Kasumi-1 (cell line): ENCODE data around the gene STARD3.

Experiments used
- DNase-seq, 2 experiments: peaks; one replicate each; lab custom pipeline; 2025; lab: John Stamatoyannopoulos, UW

STARD3 gene

DNA sequence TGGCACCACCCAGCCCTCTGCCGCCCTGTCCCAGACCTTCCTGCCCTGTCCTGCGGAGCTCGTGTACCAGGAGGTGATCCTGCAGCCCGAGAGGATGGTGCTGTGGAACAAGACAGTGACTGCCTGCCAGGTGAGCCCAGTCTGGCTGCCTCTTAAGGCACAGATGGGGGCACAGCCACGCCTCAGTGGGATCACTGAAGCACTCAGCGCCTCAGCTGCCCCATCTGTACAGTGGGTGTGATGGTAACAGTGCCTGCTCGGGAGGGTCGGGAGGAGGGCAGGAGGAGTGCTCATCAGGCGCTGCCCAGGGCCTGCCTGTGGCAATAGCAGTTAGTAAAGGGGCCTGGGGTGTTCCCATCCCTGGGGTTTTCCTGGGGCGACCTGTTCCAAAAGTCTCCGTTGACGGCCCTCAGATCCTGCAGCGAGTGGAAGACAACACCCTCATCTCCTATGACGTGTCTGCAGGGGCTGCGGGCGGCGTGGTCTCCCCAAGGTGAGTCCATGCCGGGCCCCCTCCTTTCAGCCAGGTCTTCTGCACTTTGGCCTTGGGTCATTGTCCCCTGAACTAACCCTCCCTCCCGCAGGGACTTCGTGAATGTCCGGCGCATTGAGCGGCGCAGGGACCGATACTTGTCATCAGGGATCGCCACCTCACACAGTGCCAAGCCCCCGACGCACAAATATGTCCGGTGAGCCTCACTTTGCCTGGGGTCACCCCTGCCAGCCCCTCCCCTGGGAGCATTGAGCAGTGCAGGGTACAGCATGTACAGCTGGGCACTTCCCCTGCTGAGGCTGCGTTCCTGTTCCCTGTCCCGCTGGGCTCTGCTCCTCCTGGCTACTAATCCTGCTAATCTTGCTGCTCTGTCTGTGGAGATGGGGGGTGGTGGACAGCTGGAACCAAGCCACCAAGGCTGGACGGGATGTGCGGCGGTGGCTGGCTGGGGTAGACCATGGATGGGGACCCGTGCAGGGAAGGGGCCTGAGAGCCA is 23.7 kb downstream of the STARD3 start:
- DNase-seq, result no peak

DNA sequence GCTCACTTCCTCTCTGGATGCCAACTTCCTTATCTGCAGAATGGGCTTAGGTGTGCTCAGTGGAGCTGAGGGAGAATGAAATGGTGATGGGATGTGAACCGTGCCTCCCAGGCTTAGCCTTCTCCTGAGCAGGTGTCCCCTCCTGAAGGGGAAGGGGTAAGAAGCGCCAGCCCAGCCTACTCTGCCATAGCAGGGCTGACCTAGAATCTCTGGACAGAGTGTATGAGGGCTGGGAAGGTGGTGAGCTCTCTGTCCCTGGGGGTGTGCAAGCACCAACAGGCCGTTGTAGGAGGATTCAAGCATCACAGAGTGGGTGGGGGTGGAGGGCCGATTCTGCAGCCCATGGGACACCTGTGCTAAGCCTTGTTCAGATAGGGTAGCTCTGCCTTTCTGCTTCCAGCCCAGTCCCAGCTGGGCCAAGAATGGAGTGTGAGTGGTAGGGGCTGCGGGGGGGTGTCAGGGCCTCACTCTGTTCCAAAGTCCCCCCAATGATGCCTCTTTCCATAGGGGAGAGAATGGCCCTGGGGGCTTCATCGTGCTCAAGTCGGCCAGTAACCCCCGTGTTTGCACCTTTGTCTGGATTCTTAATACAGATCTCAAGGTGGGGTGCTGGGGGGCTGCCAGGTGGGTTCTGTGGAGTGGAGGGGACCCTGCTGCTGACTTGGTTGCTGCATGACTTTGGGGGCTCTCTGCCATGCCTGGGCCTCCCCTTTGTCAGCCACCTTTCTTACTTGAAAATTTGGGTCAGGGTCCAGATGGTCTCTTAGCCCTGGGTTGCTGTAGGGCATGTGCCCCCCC is 25.0 kb downstream of the STARD3 start:
- DNase-seq, result no peak

DNA sequence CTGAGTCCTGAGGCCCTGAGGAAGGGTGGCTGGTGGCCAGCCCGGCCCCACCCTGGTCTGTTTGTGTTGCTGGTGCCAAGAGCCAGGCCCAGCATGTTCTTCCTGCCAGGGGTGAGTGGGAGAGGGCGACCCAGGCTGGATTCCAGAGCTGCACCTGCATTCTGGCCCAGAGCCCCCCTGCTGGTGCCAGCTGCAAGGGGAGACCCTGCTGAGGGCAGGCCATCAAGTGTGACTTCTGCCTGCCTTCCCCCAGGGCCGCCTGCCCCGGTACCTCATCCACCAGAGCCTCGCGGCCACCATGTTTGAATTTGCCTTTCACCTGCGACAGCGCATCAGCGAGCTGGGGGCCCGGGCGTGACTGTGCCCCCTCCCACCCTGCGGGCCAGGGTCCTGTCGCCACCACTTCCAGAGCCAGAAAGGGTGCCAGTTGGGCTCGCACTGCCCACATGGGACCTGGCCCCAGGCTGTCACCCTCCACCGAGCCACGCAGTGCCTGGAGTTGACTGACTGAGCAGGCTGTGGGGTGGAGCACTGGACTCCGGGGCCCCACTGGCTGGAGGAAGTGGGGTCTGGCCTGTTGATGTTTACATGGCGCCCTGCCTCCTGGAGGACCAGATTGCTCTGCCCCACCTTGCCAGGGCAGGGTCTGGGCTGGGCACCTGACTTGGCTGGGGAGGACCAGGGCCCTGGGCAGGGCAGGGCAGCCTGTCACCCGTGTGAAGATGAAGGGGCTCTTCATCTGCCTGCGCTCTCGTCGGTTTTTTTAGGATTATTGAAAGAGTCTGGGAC is 25.8 kb downstream of the STARD3 start:
- no peak for DNase-seq

DNA sequence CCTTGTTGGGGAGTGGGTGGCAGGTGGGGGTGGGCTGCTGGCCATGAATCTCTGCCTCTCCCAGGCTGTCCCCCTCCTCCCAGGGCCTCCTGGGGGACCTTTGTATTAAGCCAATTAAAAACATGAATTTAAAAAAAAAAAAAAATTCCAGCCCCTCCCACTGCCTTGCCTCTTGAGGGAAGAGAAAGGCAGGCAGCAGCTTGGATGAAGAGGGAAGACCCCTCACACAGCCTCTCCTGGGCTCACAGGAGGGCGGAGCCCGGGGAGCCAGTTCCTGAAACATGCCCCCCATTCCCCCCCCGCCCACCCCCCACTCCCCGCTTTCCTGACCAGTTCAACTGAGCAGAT is 26.4 kb downstream of the STARD3 start:
- DNase-seq, result no peak

DNA sequence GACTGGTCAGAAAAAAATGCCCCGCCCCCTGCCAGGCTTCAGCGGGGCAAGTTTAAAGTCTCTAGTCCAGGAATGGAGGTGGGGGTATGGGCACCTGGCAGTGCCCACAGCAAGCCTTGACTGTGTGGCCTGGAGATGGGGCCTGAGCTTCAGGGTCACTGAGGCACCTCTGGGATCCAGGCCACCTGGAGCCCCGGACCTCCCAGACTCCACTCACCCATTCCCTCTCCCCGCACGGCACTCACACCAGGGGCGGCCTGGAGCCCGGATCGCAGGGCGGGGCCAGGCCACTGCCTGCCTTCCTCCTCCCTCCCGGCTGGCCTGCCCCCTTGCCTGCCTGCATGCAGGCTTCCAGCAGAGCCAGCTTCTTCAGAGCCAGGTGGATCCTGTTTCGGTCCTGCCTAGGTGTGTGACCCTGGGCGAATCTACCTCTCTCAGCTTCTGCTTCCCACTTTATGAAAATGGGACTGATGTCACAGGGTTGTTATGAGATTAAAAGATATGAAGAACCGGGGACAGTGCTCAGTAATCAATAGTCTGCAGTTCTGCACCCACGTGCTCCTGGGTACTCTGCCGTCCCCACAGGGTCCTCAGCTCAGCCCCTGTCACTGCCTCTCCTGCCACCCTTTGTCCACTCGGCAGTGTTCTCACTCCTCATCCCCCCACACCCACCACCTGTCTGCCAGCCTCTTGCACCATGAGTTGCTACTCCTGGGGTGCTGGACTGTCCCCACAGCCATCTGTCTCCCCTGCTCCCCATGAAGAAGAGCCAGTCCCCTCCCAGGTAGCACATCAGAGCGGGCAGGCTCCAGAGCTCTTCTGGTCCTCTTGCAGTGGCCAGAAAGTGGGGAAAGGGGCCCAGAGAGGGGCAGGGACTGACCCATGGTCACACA is 27.0 kb downstream of the STARD3 start:
- DNase-seq, result no peak

DNA sequence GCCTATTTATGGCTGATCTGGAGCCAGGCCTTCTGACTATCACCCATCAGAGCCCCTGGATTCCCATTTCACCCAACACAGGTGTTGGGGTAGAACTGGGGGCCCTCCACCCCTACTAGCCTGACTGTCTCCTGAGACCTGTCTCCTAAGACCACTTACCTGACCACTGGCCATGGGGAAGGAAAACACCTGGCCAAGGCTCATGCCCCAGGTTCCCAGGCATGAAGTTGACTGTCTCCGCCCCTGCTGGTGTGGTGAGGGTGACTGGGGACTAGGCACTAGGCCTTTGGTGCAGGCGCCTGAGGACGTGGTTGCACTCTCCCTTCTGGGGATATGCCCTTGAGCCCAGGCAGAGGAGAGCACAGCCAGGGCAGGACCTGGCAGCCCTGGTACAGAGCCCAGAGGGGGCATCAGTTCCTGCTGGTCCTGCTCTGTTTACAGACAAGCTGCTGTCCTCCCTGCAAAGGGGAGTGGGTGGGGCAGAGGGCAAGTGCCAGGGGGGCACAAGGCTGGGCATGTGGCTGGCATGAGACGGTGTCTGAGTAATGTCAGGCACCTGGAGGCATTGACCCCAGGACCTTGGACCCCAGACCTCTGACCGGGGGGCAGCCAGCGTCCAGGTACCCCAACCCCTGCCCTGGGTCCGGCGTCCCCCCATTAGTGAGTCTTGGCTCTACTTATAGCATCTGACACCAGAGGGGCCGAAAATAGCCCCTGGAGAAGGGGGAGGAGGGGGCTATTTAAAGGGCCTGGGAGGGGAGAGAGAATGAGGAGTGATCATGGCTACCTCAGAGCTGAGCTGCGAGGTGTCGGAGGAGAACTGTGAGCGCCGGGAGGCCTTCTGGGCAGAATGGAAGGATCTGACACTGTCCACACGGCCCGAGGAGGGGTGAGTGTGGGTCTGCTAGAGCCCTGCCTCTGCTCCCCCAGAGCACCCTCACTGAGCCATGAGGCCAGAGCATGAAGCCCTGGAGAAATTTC is 27.9 kb downstream of the STARD3 start, which contains the start of gene TCAP:
TCAP (plus strand) TSS at position 769 of the 981 bp plus-strand sequence; CDS start at position 780, 11 bp downstream.
- no peak for DNase-seq

DNA sequence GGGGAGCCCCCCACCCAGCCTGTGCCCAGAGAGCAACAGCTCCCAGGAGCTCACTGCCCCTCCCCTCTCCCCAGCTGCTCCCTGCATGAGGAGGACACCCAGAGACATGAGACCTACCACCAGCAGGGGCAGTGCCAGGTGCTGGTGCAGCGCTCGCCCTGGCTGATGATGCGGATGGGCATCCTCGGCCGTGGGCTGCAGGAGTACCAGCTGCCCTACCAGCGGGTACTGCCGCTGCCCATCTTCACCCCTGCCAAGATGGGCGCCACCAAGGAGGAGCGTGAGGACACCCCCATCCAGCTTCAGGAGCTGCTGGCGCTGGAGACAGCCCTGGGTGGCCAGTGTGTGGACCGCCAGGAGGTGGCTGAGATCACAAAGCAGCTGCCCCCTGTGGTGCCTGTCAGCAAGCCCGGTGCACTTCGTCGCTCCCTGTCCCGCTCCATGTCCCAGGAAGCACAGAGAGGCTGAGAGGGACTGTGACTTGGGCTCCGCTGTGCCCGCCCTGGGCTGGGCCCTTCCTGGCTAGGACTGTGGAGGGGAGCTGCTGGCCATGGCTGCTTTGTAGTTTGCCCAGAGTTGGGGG is 28.8 kb downstream of the STARD3 start:
- no peak for DNase-seq

DNA sequence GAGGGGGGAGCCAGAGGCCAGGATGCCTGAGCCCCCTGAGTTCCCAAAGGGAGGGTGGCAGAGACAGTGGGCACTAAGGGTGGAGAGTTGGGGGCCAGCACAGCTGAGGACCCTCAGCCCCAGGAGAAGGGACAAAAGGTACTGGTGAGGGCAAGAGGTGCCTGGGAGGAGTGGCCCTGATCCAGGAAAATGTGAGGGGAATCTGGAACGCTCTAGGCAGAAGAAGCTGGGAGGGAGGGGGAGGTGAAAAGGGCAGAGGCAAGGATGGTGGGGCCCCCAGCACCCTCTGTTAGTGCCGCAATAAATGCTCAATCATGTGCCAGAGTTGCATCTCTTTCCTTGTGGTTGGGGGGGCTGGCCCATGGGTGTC is 29.3 kb downstream of the STARD3 start:
- DNase-seq, result no peak

DNA sequence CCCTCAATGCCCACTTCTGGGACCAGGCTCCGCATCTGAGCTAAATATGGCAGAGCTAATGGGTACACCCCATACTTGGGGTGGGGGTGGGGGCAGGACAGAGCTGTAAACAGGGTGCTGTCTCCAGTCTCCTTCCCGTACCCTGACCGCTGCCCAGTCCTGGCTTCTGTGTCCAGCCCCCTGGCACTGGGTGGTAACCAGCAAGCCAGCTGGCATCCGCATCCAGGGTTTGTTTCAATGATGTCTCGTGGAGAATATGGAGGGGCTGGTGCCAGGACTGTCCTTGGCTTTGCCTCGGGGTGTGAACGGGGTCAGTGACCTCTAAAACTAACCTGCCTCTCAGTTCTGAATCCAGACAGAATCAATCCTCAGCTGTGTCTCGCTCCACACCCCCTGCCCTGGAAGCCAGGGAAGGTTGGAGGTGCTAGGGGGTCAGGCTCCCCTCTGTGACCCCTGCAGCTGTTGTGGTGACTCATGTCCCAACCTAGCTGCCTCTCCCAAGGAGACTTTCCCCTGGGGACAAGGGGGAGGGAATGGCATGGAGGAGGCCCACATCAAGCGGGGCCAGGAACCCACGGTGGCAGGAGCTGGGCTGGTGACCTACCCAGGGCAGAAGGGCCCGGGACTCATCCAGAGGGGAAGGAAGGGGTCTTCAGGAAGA is 29.8 kb downstream of the STARD3 start:
- DNase-seq, result no peak

DNA sequence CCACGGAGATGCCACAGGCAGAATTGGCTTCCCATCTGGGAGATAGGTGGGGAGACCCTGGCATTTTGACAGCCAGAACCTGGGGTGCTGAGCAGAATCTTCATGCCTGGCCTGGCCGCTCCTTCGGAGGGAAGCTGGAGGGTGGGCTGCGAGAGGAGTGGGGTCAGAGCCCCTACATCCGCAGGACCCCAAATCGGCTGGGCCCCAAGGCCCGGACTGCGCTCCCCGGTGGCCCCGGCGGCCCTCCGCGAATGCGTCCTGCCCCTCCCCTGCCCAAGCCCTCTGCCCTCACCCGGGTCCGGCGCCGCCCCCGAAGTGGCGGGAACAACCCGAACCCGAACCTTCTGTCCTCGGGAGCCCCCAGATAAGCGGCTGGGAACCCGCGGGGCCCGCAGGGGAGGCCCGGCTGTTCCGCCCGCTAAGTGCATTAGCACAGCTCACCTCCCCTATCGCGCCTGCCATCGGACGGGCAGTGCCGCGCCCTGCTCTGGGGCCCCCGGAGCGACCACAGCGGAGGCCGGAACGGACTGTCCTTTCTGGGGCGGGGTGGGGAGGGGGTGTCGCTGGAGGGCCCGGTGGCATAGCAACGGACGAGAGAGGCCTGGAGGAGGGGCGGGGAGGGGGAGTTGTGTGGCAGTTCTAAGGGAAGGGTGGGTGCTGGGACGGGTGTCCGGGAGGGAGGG is 30.5 kb downstream of the STARD3 start:
- DNase-seq, result no peak

DNA sequence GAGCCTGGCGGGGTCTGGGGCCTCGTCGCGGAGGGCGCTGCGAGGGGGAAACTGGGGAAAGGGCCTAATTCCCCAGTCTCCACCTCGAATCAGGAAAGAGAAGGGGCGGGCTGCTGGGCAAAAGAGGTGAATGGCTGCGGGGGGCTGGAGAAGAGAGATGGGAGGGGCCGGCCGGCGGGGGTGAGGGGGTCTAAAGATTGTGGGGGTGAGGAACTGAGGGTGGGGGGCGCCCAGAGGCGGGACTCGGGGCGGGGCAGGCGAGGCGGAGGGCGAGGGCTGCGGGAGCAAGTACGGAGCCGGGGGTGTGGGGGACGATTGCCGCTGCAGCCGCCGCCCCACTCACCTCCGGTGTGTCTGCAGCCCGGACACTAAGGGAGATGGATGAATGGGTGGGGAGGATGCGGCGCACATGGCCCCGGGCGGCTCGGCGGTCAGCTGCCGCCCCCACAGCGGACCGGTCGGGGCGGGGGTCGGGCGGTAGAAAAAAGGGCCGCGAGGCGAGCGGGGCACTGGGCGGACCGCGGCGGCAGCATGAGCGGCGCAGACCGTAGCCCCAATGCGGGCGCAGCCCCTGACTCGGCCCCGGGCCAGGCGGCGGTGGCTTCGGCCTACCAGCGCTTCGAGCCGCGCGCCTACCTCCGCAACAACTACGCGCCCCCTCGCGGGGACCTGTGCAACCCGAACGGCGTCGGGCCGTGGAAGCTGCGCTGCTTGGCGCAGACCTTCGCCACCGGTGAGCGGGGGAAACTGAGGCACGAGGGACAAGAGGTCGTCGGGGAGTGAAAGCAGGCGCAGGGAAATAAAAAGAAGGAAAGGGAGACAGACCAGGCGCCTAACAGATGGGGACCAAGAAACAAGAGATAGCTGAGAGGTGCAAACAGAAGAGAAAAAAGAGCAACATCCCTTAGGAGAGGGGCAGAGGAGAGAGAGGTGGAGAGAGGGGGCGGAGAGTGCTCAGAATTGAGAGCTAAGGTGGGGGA is 31.3 kb downstream of the STARD3 start, which contains the start of gene PNMT:
PNMT (plus strand) TSS at position 509 of the 980 bp plus-strand sequence; CDS start at position 532, 23 bp downstream.
- DNase-seq, result peak; percentile 37 to 49

DNA sequence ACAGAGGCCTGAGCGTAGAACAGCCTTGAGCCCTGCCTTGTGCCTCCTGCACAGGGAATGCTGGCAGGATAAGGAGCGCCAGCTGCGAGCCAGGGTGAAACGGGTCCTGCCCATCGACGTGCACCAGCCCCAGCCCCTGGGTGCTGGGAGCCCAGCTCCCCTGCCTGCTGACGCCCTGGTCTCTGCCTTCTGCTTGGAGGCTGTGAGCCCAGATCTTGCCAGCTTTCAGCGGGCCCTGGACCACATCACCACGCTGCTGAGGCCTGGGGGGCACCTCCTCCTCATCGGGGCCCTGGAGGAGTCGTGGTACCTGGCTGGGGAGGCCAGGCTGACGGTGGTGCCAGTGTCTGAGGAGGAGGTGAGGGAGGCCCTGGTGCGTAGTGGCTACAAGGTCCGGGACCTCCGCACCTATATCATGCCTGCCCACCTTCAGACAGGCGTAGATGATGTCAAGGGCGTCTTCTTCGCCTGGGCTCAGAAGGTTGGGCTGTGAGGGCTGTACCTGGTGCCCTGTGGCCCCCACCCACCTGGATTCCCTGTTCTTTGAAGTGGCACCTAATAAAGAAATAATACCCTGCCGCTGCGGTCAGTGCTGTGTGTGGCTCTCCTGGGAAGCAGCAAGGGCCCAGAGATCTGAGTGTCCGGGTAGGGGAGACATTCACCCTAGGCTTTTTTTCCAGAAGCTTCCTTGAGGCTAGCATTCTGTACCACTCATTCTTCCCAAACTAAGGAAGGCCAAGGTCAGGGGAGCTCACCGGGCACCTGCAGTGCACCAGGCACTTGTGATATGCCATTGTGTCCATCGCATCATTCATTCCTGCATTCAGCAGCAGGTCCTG is 33.2 kb downstream of the STARD3 start:
- DNase-seq, result no peak

DNA sequence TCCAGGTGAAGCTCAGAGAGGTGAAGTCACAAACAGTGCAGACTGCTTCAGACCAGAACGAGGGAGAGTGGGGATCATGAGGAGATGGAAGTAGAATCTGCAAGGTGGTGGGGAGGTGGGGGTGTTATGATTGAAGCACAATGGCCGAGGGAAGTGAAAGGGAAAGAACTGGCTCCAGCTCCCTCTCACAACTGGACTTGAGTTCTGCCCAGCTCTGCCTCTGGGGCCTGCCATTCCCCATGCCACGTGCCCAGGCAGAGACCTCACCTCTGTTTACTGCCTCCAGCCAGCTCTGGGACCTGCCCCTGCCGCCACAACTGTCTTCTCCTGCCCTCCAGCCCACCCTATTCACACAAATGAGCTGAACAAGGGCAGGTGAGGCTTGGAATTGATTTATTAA is 33.8 kb downstream of the STARD3 start:
- no peak for DNase-seq

DNA sequence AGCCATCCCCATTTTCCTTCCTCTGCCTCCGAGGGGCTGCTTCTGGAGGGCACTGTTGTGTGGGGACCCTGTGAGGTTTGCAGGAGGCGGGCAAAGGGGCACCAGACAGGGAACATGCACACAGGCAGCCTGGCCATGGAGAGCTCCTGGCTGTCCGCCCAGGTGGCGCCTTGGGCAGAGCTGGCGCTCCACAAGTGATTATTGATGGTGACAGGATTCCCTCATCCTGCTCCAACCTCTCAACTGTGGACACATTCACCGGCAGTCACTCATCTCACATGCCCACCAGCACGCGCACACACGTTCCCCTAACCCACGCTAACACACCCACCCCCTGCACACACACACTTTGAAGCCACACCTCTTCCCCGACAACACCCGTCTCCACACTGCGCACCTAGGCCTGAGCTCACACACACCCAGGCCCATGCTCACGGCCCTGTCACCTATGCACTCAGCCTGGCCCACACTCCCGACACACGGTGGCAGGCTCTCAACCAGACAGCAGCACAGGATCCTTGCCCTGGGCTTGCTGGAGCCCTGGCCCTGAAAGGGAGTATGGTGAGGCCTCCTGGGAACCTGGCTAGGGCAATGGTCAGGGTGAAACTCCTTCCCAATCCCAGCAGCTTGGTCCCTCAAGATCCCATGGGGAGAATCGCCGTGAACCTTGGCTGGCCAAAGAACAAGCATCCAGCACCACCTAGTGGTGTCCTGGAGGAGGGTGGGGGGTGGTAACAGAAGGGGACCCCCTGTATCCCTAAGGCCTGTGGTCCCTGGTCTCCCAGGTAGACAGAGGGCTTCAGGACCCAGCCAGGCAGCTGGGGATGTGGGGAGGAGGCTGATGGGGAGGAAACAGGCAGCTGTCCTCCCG is 34.9 kb downstream of the STARD3 start:
- peak; percentile 19 to 42 for DNase-seq
